HG03571 (cell line): ENCODE measurements around the gene LSAMP.

ENCODE experiments used
- ATAC-seq: cut with Tn5 transposase; IDR thresholded peaks from one replicate; pipeline ENCODE4 v1.9.1; 2021; ENCODE audit not compliant: unreplicated experiment

The LSAMP gene

DNA sequence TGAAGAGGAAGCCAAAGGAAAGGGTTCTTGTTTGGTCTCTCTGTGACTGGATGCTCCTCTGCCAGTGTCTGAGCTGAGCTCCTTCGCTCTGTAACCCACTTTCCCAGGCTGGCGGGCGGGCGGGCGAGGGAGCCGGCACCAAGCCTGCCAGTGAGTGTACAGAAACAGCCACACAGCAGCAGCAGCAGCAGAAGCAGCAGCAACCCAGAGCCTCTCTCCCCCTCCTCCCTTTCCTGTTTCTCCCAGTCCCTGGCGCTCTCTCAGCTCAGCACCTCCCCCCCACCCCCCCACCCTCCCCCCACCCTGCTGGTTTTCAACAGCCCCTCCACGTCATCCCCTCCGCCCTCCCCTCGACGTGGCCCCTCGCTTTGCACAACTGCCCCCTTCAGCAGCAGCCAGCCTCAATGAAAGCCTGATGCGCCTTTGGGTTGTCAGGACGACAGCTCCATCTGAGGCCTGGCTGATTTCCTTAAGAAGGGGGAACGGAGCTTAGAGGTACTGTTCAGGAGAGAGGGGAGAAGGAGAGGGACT, at the start of gene LSAMP:
LSAMP (minus strand) TSS at position 177 of the 531 bp plus-strand sequence.
- ATAC-seq, result no peak

DNA sequence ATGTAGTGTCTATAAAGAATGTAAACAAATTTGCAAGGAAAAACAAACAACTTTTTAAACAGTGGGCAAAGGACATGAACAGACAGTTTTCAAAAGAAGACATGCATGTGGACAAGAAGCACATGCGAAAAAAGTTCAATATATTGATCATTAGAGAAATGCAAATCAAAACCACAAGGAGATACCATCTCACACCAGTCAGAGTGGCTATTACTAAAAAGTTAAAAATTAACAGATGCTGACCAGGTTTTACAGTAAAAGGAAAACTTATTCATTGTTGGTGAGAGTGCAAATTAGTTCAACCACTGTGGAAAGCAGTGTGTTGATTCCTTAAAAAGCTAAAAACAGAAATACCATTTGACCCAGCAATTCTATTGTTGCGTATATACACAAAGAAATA, 47.1 kb upstream of the LSAMP start:
- ATAC-seq, result no peak

DNA sequence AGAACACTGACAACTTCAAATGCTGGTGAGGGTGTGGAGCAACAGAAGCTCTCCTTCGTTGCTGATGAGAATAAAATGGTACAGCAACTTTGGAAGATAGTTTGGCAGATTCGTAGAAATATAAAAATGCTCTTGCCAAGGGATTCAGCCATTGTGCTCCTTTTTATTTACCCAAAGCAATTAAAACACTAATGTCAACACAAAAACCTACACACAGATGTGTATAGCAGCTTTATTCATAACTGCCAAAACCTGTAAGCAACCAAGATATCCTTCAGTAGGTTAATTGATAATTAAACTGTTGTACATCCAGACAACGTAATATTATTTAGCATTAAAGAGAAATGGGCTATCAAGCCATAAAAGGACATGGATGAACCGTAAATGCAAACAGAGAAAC, 37.8 kb upstream of the LSAMP start:
- no peak for ATAC-seq

GRCh38 chr3:116476691-116477090, 31.4 kb upstream of the LSAMP start:
- ATAC-seq, result no peak

DNA sequence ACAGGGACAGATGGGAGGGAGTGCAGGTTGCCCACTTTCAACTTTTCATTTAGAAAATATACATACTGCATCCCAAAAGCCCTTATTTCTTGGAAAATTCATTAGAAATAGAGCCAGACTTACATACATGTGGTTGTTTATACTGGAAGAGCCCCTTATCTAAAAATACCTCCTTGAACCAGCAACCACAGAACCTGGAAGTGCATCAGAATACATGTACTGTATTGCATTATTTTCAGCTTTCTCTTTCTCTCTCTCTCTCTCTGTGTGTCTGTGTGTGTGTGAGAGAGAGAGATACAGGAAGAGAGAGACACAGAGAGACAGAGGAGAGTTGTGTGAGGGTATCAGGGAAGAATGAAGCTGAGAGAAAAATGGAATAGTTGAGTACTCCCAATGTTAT, 29.5 kb upstream of the LSAMP start:
- ATAC-seq, result no peak

DNA sequence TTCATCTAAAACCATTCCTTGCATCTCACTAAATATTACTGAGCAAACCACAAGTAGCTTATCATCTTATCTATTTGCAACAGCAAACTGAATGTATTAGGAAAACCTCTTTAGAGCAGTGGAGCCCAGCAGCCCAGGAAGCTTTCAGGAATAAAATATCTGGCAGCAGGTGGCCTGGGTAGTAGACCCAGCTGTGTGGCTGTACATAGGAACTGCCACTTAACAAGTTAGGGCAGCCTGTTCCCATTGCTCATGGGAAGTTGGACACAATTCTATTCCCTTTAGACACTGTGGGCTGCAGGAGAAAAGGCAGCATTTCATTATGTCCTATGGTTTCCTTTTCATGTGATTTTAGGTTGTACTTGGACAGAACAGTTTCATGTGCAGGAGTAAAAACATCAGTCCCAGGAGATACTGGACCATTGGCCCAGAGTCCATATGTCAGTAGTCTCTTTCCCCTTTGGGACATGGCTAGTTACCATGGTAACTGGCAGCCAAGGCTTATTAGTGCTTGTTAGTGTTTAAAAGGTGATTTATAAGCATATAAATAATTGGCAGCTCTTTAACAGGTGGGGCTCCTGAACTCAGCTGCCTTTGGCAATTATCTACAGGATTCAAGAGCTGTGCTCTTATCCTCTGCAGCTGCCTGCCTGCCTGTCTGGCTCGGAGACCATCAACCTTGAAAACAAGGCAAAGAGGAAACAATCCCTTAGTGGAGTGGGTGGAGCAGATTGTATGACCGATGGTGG, 28.9 kb upstream of the LSAMP start:
- no peak for ATAC-seq

GRCh38 chr3:116473602-116474001, 28.3 kb upstream of the LSAMP start:
- no peak for ATAC-seq

GRCh38 chr3:116470605-116471197, 25.4 kb upstream of the LSAMP start:
- ATAC-seq, result no peak

DNA sequence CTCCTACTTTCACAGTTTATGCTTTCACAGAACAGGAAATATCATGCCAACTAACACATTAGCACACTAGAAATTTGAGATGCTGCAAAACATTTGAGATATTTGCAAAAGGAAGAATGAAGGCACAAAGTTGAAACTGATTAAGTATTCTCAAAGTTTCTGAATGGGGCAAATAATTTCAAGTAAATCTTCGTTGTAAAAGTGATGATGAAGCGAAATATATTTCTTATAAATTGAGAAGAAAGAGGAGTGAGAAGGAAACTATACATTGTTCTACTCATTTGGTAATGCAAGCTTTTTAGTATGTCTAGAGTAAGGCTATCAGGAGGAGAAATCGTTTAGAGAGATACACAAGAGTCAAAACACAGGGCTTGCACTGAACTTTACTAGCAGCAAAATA, 24.3 kb upstream of the LSAMP start:
- no peak for ATAC-seq

GRCh38 chr3:116464276-116464798, 19.1 kb upstream of the LSAMP start:
- no peak for ATAC-seq

GRCh38 chr3:116453666-116454346, 8.5 kb upstream of the LSAMP start:
- no peak for ATAC-seq

GRCh38 chr3:116449546-116450350, 4.5 kb upstream of the LSAMP start:
- no peak for ATAC-seq

DNA sequence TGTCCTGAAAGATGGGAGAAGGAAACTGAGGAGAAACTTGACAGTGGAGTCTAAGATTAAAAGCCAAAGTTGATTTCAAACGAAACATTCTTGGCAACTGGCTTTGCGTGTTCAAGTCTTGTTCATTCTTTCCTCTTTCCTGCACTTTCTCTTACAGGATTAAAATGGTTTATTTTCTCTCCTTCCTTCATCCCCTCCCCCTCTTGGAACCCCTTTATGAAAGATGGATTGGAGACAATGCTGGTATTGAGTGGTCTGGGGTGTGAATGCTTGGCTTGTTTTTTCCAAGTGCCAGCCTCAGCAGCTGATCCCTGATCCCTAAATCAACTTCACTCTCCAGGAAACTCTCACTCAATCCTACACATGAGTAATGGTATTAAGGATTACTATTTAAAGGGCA, 703 bp upstream of the LSAMP start:
- ATAC-seq, result no peak

GRCh38 chr3:116444819-116445310, 422 bp downstream of the LSAMP start:
- no peak for ATAC-seq

- ATAC-seq, result no peak
Observed at GRCh38 chr3:116444115-116444747, 1.1 kb downstream of the LSAMP start.

GRCh38 chr3:116443191-116443661, 2.1 kb downstream of the LSAMP start:
- no peak for ATAC-seq

DNA sequence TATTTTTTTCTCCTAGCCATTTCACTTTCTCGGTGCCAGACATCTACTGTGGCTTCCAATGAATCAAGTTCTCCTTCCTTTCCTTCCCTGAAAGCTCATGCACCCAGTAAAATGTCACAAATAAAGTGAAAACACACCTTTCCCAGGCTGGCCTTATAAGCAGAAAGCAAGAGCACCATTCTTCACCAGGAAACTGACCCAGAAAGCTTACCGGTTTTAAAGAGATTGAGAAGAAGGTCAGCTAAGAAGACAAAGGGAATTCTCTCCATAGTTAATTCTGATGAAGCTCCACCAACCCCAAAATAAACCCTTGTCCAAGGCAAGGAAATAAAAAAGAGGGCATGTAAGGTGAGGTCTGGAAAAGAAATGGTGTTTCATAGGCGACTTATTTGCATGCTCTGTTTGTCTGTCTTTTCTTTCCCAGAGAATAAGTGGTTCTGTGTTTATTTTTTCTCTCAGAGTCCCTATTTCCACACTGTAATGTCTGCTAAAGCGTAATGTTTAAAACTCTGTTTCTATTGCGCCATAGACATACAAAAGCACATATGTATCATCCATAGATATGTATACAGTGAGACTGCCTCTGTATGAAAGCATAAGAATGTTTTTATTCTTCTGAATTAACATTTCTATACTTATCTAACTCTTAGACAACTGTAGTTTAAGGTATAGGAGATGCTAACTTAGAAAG, 2.8 kb downstream of the LSAMP start:
- no peak for ATAC-seq

DNA sequence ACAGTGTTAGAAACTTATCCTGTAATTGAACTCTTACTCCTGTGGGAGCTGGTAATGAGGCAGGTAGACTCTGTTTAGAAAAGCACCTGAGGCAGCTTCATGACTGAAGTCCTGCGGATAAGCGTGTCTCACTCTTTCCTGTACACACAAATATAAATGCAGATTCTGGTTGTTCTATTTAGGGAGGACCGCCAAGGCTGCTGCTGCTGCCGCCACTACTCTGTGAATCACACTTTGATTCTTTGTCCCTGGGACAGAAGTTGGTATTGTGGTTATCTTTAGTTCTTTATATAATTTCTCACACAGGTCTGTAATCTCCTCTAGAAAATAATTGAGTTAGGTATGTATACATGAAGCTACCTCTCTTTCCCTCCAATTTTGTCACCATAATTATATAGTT, 3.6 kb downstream of the LSAMP start:
- no peak for ATAC-seq

GRCh38 chr3:116440196-116440595, 5.1 kb downstream of the LSAMP start:
- ATAC-seq, result no peak

DNA sequence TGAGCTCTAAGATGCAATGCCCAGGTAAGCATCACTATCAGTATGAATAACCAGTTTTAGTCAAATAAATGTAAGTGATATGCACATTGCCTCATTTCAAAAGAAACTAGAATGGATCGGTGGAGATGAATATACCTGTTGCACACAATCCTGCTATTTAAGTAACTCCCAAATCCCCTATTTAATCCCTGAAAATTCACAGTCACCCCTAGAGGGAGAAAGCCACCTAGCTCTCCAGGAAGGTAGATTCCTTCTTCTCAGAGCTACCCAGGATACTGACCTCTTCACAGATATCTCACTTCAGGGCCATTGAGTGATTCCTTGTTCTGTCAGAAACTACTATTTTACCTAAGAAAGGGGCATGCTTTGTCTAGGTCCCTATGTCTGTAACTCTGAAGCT, 11.7 kb downstream of the LSAMP start:
- ATAC-seq, result no peak
